ENCODE results near the gene ATP6AP2. TPM values are rescaled to one million over a fixed set of nuclear protein-coding genes. Genes with fewer than 3 reads are reported as not detected.

ATP6AP2 gene
- total RNA-seq, result 10 to 100 TPM; 53.6 to 65.6 TPM

GRCh38 chrX:40580537-40581335 lies at the start of gene ATP6AP2:
Gene ATP6AP2 (plus strand): TSS chrX:40580970. CDS start chrX:40581066, 96 bp downstream.
- H3K36me3 Mint-ChIP-seq, result no peaks in the 10 kb centered on the region
- H3K9me3 Mint-ChIP-seq, result no peaks in the 10 kb centered on the region
- H3K27ac Mint-ChIP-seq, result peak within 1 kb of the TSS; percentile 50 to 97
- DNase-seq (ENCODE audit: low spot score in 2 of 2), result peak; percentile 83 to 94
- ATAC-seq, result peak; percentile 97

- DNase-seq (ENCODE audit: low spot score in 2 of 2) (no peak), ATAC-seq (no peak)
- Mint-ChIP-seq H3K9me3 (no peaks in the 10 kb centered on the region), H3K36me3 (no peaks in the 10 kb centered on the region), H3K27ac (no peak overlapping the region)
Observed at GRCh38 chrX:40531056-40531826, 49.5 kb upstream of the ATP6AP2 start.

- ATAC-seq (no peak), DNase-seq (ENCODE audit: low spot score in 2 of 2) (no peak)
- no peaks in the 10 kb centered on the region for H3K9me3 Mint-ChIP-seq
- H3K27ac Mint-ChIP-seq, result no peak overlapping the region
- peaks cover 0 to 5% of the 10 kb centered on the region in 2 donors for H3K36me3 Mint-ChIP-seq
Observed at GRCh38 chrX:40537310-40537709, 43.5 kb upstream of the ATP6AP2 start.

- no peak for ATAC-seq
- no peak for DNase-seq (ENCODE audit: low spot score in 2 of 2)
- Mint-ChIP-seq H3K27ac (peak overlapping the region in 1 of 2 donors; percentile 75), H3K9me3 (no peaks in the 10 kb centered on the region), H3K36me3 (peaks cover 0 to 5% of the 10 kb centered on the region in 2 donors)
Observed at GRCh38 chrX:40538406-40538805, 42.4 kb upstream of the ATP6AP2 start.

- Mint-ChIP-seq H3K27ac (peak overlapping the region; percentile 68 to 75), H3K9me3 (no peaks in the 10 kb centered on the region), H3K36me3 (peaks cover 0 to 5% of the 10 kb centered on the region in 2 donors)
- ATAC-seq (peak; percentile 93 to 95), DNase-seq (ENCODE audit: low spot score in 2 of 2) (peak; percentile 73 to 74)
Observed at GRCh38 chrX:40539214-40540142, 41.3 kb upstream of the ATP6AP2 start.

- Mint-ChIP-seq H3K9me3 (no peaks in the 10 kb centered on the region), H3K36me3 (peaks cover 0 to 5% of the 10 kb centered on the region in 2 donors), H3K27ac (no peak overlapping the region)
- ATAC-seq (no peak), DNase-seq (ENCODE audit: low spot score in 2 of 2) (no peak)
Observed at GRCh38 chrX:40542208-40542607, 38.6 kb upstream of the ATP6AP2 start.

- DNase-seq (ENCODE audit: low spot score in 2 of 2) (no peak), ATAC-seq (no peak)
- Mint-ChIP-seq H3K36me3 (peaks cover 0 to 5% of the 10 kb centered on the region in 2 donors), H3K27ac (no peak overlapping the region), H3K9me3 (no peaks in the 10 kb centered on the region)
Observed at GRCh38 chrX:40542972-40543371, 37.8 kb upstream of the ATP6AP2 start.

GRCh38 chrX:40543661-40544328 lies 37.0 kb upstream of the ATP6AP2 start:
- DNase-seq (ENCODE audit: low spot score in 2 of 2) (peak in 1 of 2 donors; percentile 13), ATAC-seq (no peak)
- no peaks in the 10 kb centered on the region for H3K9me3 Mint-ChIP-seq
- peaks cover 0 to 5% of the 10 kb centered on the region in 2 donors for H3K36me3 Mint-ChIP-seq
- H3K27ac Mint-ChIP-seq, result peak overlapping the region in 1 of 2 donors; percentile 61

- H3K36me3 Mint-ChIP-seq, result no peaks in the 10 kb centered on the region
- ATAC-seq (no peak), DNase-seq (ENCODE audit: low spot score in 2 of 2) (no peak)
- H3K27ac Mint-ChIP-seq, result no peak overlapping the region
- no peaks in the 10 kb centered on the region for H3K9me3 Mint-ChIP-seq
Observed at GRCh38 chrX:40544343-40545266, 36.2 kb upstream of the ATP6AP2 start.

- DNase-seq (ENCODE audit: low spot score in 2 of 2) (no peak), ATAC-seq (no peak)
- H3K36me3 Mint-ChIP-seq, result no peaks in the 10 kb centered on the region
- H3K27ac Mint-ChIP-seq, result no peak overlapping the region
- no peaks in the 10 kb centered on the region for H3K9me3 Mint-ChIP-seq
Observed at GRCh38 chrX:40546870-40547269, 33.9 kb upstream of the ATP6AP2 start.

- DNase-seq (ENCODE audit: low spot score in 2 of 2), result no peak
- no peak for ATAC-seq
- Mint-ChIP-seq H3K36me3 (no peaks in the 10 kb centered on the region), H3K27ac (no peak overlapping the region), H3K9me3 (no peaks in the 10 kb centered on the region)
Observed at GRCh38 chrX:40550066-40550465, 30.7 kb upstream of the ATP6AP2 start.

GRCh38 chrX:40552768-40553167 lies 28.0 kb upstream of the ATP6AP2 start:
- ATAC-seq, result no peak
- H3K9me3 Mint-ChIP-seq, result no peaks in the 10 kb centered on the region
- no peak for DNase-seq (ENCODE audit: low spot score in 2 of 2)
- H3K27ac Mint-ChIP-seq, result no peak overlapping the region
- H3K36me3 Mint-ChIP-seq, result no peaks in the 10 kb centered on the region

GRCh38 chrX:40558590-40558989 lies 22.2 kb upstream of the ATP6AP2 start:
- no peak for ATAC-seq
- H3K36me3 Mint-ChIP-seq, result no peaks in the 10 kb centered on the region
- H3K27ac Mint-ChIP-seq, result no peak overlapping the region
- no peaks in the 10 kb centered on the region for H3K9me3 Mint-ChIP-seq
- no peak for DNase-seq (ENCODE audit: low spot score in 2 of 2)

- H3K27ac Mint-ChIP-seq, result no peak overlapping the region
- no peaks in the 10 kb centered on the region for H3K36me3 Mint-ChIP-seq
- no peaks in the 10 kb centered on the region for H3K9me3 Mint-ChIP-seq
- DNase-seq (ENCODE audit: low spot score in 2 of 2), result no peak
- ATAC-seq, result no peak
Observed at GRCh38 chrX:40563784-40564183, 17.0 kb upstream of the ATP6AP2 start.

- no peaks in the 10 kb centered on the region for H3K36me3 Mint-ChIP-seq
- DNase-seq (ENCODE audit: low spot score in 2 of 2), result no peak
- no peaks in the 10 kb centered on the region for H3K9me3 Mint-ChIP-seq
- no peak overlapping the region for H3K27ac Mint-ChIP-seq
- ATAC-seq, result no peak
Observed at GRCh38 chrX:40564447-40564846, 16.3 kb upstream of the ATP6AP2 start.
